ENCODE measurements around the gene ELL2. TPM values are rescaled to one million over a fixed set of nuclear protein-coding genes. Genes with fewer than 3 reads are reported as not detected.
A peak's percentile ranks its signal among the peaks of the same experiment; 100 is the strongest.

Gene ELL2
- total and polyA plus RNA-seq, 2 of the 13 experiments (the other 11 are each of a cell fraction or from before 2014, with no cell fraction given): 78.9 to 97.1 TPM

GRCh38 chr5:95861221-95861863 lies 100.3 kb downstream of the ELL2 start (continued):
- TF ChIP-seq ZFP36L2 (CRISPR knock-in tag; IDR thresholded peaks at IDR 0.05): no peak
- no peak for TF ChIP-seq ATF6 (CRISPR knock-in tag; conservative IDR thresholded peaks at IDR 0.05)
- TF ChIP-seq HOXA5 (CRISPR knock-in tag; IDR thresholded peaks at IDR 0.05): peak; percentile 75; the same call in 1 of the 2 replicates
- no peak for TF ChIP-seq ZNF773 (CRISPR knock-in tag; IDR thresholded peaks at IDR 0.05; ENCODE audit: borderline replicate concordance)
- TF ChIP-seq HDAC6 (IDR thresholded peaks at IDR 0.05; ENCODE audit: low read depth, low read length): no peak
- no peak for TF ChIP-seq SALL2 (CRISPR knock-in tag; IDR thresholded peaks at IDR 0.05)
- no peak for TF ChIP-seq NONO (IDR thresholded peaks at IDR 0.05)
- no peak for TF ChIP-seq NONO (CRISPR knock-in tag; conservative IDR thresholded peaks at IDR 0.05)
- TF ChIP-seq U2AF2 (IDR thresholded peaks at IDR 0.05; ENCODE audit: low read depth, low read length): no peak
- TF ChIP-seq TARDBP (CRISPR knock-in tag; IDR thresholded peaks at IDR 0.05): peak; percentile 45; the same call in 1 of the 2 replicates
- TF ChIP-seq CBX2 (IDR thresholded peaks at IDR 0.05; ENCODE audit: low read depth, low read length): no peak
- TF ChIP-seq CBX2 (CRISPR knock-in tag; IDR thresholded peaks at IDR 0.05; ENCODE audit: low read depth): no peak
- TF ChIP-seq ZBTB8A (CRISPR knock-in tag; IDR thresholded peaks at IDR 0.05; ENCODE audit: borderline replicate concordance, low read depth): no peak
- TF ChIP-seq RARA (CRISPR knock-in tag; IDR thresholded peaks at IDR 0.05): no peak; the same call in 1 of the 2 replicates
- no peak for TF ChIP-seq NCOA5 (CRISPR knock-in tag; IDR thresholded peaks at IDR 0.05)
- no peak for TF ChIP-seq MTF1 (CRISPR knock-in tag; IDR thresholded peaks at IDR 0.05)
- no peak for TF ChIP-seq GPBP1L1 (CRISPR knock-in tag; IDR thresholded peaks at IDR 0.05)
- no peak for TF ChIP-seq ZNF281 (CRISPR knock-in tag; IDR thresholded peaks at IDR 0.05; ENCODE audit: borderline replicate concordance)
- TF ChIP-seq KMT2A (CRISPR knock-in tag; IDR thresholded peaks at IDR 0.05): peak; percentile 84; the same call in 1 of the 2 replicates
- TF ChIP-seq ZNF253 (CRISPR knock-in tag; IDR thresholded peaks at IDR 0.05; ENCODE audit: borderline replicate concordance): no peak
- TF ChIP-seq ZNF326 (CRISPR knock-in tag; IDR thresholded peaks at IDR 0.05; ENCODE audit: borderline replicate concordance): no peak
- TF ChIP-seq MIXL1 (CRISPR knock-in tag; IDR thresholded peaks at IDR 0.05): peak; percentile 72
- no peak for TF ChIP-seq SNAPC5 (CRISPR knock-in tag; IDR thresholded peaks at IDR 0.05; ENCODE audit: borderline replicate concordance)
- no peak for TF ChIP-seq HNRNPL (IDR thresholded peaks at IDR 0.05; ENCODE audit: low read depth, low read length)
- TF ChIP-seq REXO4 (CRISPR knock-in tag; IDR thresholded peaks at IDR 0.05; ENCODE audit: borderline replicate concordance): no peak
- no peak for TF ChIP-seq SAFB2 (CRISPR knock-in tag; IDR thresholded peaks at IDR 0.05; ENCODE audit: borderline replicate concordance, low read depth)

Measured in HepG2 (cell line).